Activated CD4-positive, alpha-beta memory T cell treated with anti-CD3 and anti-CD28 coated beads, Interleukin-2, amount 10 ng/mL, durations not matched to agents 7 days and 5 days (primary cell): ENCODE results near the gene CAVIN2. TPM values are rescaled to one million over a fixed set of nuclear protein-coding genes. Genes with fewer than 3 reads are reported as not detected.

Source experiments
- CTCF ChIA-PET: fragments of 350-600 bp; sonication (Branson Sonifier 250); formaldehyde crosslinking; loops from one replicate; lab custom pipeline; 2021; ENCODE audit warnings: antibody characterized with exemption, inconsistent platforms; lab: Charles Lee
- POLR2A ChIA-PET: fragments of 350-600 bp; sonication (Branson Sonifier 250); formaldehyde crosslinking; loops from one replicate; lab custom pipeline; 2021; ENCODE audit warnings: antibody characterized with exemption; lab: Charles Lee
- DNase-seq: peaks from one replicate; pipeline ENCODE4 v3.0.0-alpha.2; 2020
- H3K27ac Mint-ChIP-seq: one replicate; pipeline ENCODE4 v1.8.0; 2021; ENCODE audit warnings: mild to moderate bottlenecking, mixed read lengths
- H3K27me3 Mint-ChIP-seq: one replicate; pipeline ENCODE4 v1.8.0; 2021; ENCODE audit warnings: mixed read lengths
- H3K36me3 Mint-ChIP-seq: one replicate; pipeline ENCODE4 v1.8.0; 2021; ENCODE audit warnings: low read depth, mixed read lengths
- H3K4me1 Mint-ChIP-seq: one replicate; pipeline ENCODE4 v1.8.0; 2021; ENCODE audit warnings: mixed read lengths
- H3K4me3 Mint-ChIP-seq: one replicate; pipeline ENCODE4 v1.8.0; 2021; ENCODE audit warnings: mild to moderate bottlenecking, mixed read lengths
- H3K9me3 Mint-ChIP-seq: one replicate; pipeline ENCODE4 v1.8.0; 2021; ENCODE audit warnings: mixed read lengths
- total RNA-seq, 2 experiments: library from RNA; stranded (reverse); gene quantifications; one replicate each; pipeline ENCODE4 v1.2.3, GENCODE V29; 2021

CAVIN2 gene
- total RNA-seq, 2 experiments from 2014 or later = not detected

- no peak for DNase-seq
- peaks cover 1% of the 10 kb centered on the region for H3K27me3 Mint-ChIP-seq
- no peaks in the 10 kb centered on the region for H3K9me3 Mint-ChIP-seq
- no peak overlapping the region for H3K27ac Mint-ChIP-seq
- POLR2A ChIA-PET = no interaction called here
- no peaks in the 10 kb centered on the region for H3K36me3 Mint-ChIP-seq
- H3K4me3 Mint-ChIP-seq = no peak overlapping the region
- CTCF ChIA-PET = no interaction called here
- no peaks in the 10 kb centered on the region for H3K4me1 Mint-ChIP-seq
These were observed 31.0 kb upstream of the CAVIN2 start for GRCh38 chr2:191877875-191878274.

- H3K4me3 Mint-ChIP-seq = no peak overlapping the region
These were observed 29.0 kb upstream of the CAVIN2 start for GRCh38 chr2:191875859-191876258.

GRCh38 chr2:191870744-191871143, 23.9 kb upstream of the CAVIN2 start:
- ChIA-PET POLR2A (interaction anchor here (0.7 to 1.1 kb wide), 2 partner anchors 9 to 31 kb away, joined by 3 read pairs; no protein-coding TSS in a partner anchor), CTCF (interaction anchor here (0.6 kb wide), 1 partner anchor 1750 kb away, joined by 3 read pairs; no protein-coding TSS in a partner anchor)
- no peak overlapping the region for H3K4me3 Mint-ChIP-seq
- peaks cover 16% of the 10 kb centered on the region for H3K27me3 Mint-ChIP-seq
- H3K9me3 Mint-ChIP-seq = no peaks in the 10 kb centered on the region
- no peaks in the 10 kb centered on the region for H3K36me3 Mint-ChIP-seq
- no peak for DNase-seq
- H3K27ac Mint-ChIP-seq = no peak overlapping the region
- no peaks in the 10 kb centered on the region for H3K4me1 Mint-ChIP-seq

More at GRCh38 chr2:191875859-191876258, 29.0 kb upstream of the CAVIN2 start:
- Mint-ChIP-seq H3K36me3 (no peaks in the 10 kb centered on the region), H3K4me1 (no peaks in the 10 kb centered on the region), H3K27ac (no peak overlapping the region), H3K9me3 (no peaks in the 10 kb centered on the region), H3K27me3 (peaks cover 1% of the 10 kb centered on the region)
- POLR2A ChIA-PET = no interaction called here
- CTCF ChIA-PET = no interaction called here
- DNase-seq = no peak

GRCh38 chr2:191869781-191870180, 22.9 kb upstream of the CAVIN2 start:
- DNase-seq = no peak
- CTCF ChIA-PET = no interaction called here
- H3K36me3 Mint-ChIP-seq = no peaks in the 10 kb centered on the region
- no peak overlapping the region for H3K4me3 Mint-ChIP-seq
- H3K4me1 Mint-ChIP-seq = no peaks in the 10 kb centered on the region
- POLR2A ChIA-PET = no interaction called here
- H3K27ac Mint-ChIP-seq = no peak overlapping the region
- no peaks in the 10 kb centered on the region for H3K9me3 Mint-ChIP-seq
- H3K27me3 Mint-ChIP-seq = peaks cover 17% of the 10 kb centered on the region

- CTCF ChIA-PET = interaction anchor here (1.1 kb wide), 1 partner anchor 293 kb away, joined by 4 read pairs; no protein-coding TSS in a partner anchor
- no peaks in the 10 kb centered on the region for H3K9me3 Mint-ChIP-seq
- no peak for DNase-seq
These were observed 22.3 kb upstream of the CAVIN2 start for GRCh38 chr2:191869178-191869577.

GRCh38 chr2:191867507-191867847, 20.6 kb upstream of the CAVIN2 start:
- no peak for DNase-seq
- H3K36me3 Mint-ChIP-seq = no peaks in the 10 kb centered on the region
- no peak overlapping the region for H3K4me3 Mint-ChIP-seq
- no peaks in the 10 kb centered on the region for H3K4me1 Mint-ChIP-seq
- H3K9me3 Mint-ChIP-seq = no peaks in the 10 kb centered on the region
- CTCF ChIA-PET = no interaction called here
- POLR2A ChIA-PET = no interaction called here
- H3K27me3 Mint-ChIP-seq = peaks cover 19% of the 10 kb centered on the region
- H3K27ac Mint-ChIP-seq = no peak overlapping the region

More at GRCh38 chr2:191869178-191869577, 22.3 kb upstream of the CAVIN2 start:
- Mint-ChIP-seq H3K4me1 (no peaks in the 10 kb centered on the region), H3K4me3 (no peak overlapping the region), H3K36me3 (no peaks in the 10 kb centered on the region), H3K27me3 (peaks cover 19% of the 10 kb centered on the region), H3K27ac (no peak overlapping the region)
- POLR2A ChIA-PET = no interaction called here

GRCh38 chr2:191866675-191867506, 20.0 kb upstream of the CAVIN2 start:
- no peaks in the 10 kb centered on the region for H3K4me1 Mint-ChIP-seq
- POLR2A ChIA-PET = no interaction called here
- no peaks in the 10 kb centered on the region for H3K36me3 Mint-ChIP-seq
- no peak for DNase-seq
- no peak overlapping the region for H3K27ac Mint-ChIP-seq
- peaks cover 19% of the 10 kb centered on the region for H3K27me3 Mint-ChIP-seq
- CTCF ChIA-PET = no interaction called here
- no peak overlapping the region for H3K4me3 Mint-ChIP-seq
- no peaks in the 10 kb centered on the region for H3K9me3 Mint-ChIP-seq

- Mint-ChIP-seq H3K27me3 (peaks cover 19% of the 10 kb centered on the region), H3K27ac (no peak overlapping the region), H3K9me3 (no peaks in the 10 kb centered on the region), H3K4me1 (no peaks in the 10 kb centered on the region), H3K4me3 (no peak overlapping the region), H3K36me3 (no peaks in the 10 kb centered on the region)
- POLR2A ChIA-PET = no interaction called here
- no peak for DNase-seq
- CTCF ChIA-PET = no interaction called here
These were observed 19.3 kb upstream of the CAVIN2 start for GRCh38 chr2:191866195-191866594.

- no peak overlapping the region for H3K27ac Mint-ChIP-seq
- H3K4me3 Mint-ChIP-seq = no peak overlapping the region
- H3K4me1 Mint-ChIP-seq = no peaks in the 10 kb centered on the region
- ChIA-PET CTCF (no interaction called here), POLR2A (no interaction called here)
- no peaks in the 10 kb centered on the region for H3K9me3 Mint-ChIP-seq
- DNase-seq = no peak
- no peaks in the 10 kb centered on the region for H3K36me3 Mint-ChIP-seq
- peaks cover 19% of the 10 kb centered on the region for H3K27me3 Mint-ChIP-seq
These were observed 17.9 kb upstream of the CAVIN2 start for GRCh38 chr2:191864628-191865374.

GRCh38 chr2:191863988-191864387, 17.1 kb upstream of the CAVIN2 start:
- ChIA-PET POLR2A (no interaction called here), CTCF (no interaction called here)
- DNase-seq = no peak
- Mint-ChIP-seq H3K27me3 (peaks cover 15% of the 10 kb centered on the region), H3K9me3 (no peaks in the 10 kb centered on the region), H3K4me1 (no peaks in the 10 kb centered on the region), H3K4me3 (no peak overlapping the region), H3K36me3 (no peaks in the 10 kb centered on the region), H3K27ac (no peak overlapping the region)

GRCh38 chr2:191862156-191862775, 15.4 kb upstream of the CAVIN2 start:
- H3K4me1 Mint-ChIP-seq = no peaks in the 10 kb centered on the region
- H3K9me3 Mint-ChIP-seq = no peaks in the 10 kb centered on the region
- H3K4me3 Mint-ChIP-seq = no peak overlapping the region
- no peak for DNase-seq
- H3K36me3 Mint-ChIP-seq = no peaks in the 10 kb centered on the region
- CTCF ChIA-PET = interaction anchor here (0.8 kb wide), 1 partner anchor 50 kb away, joined by 3 read pairs; no protein-coding TSS in a partner anchor
- POLR2A ChIA-PET = interaction anchor here (0.8 kb wide), 1 partner anchor 8 kb away, joined by 3 read pairs; no protein-coding TSS in a partner anchor
- no peak overlapping the region for H3K27ac Mint-ChIP-seq
- H3K27me3 Mint-ChIP-seq = peaks cover 10% of the 10 kb centered on the region

GRCh38 chr2:191860760-191861466, 14.0 kb upstream of the CAVIN2 start:
- H3K27me3 Mint-ChIP-seq = peaks cover 8% of the 10 kb centered on the region
- no peaks in the 10 kb centered on the region for H3K4me1 Mint-ChIP-seq
- DNase-seq = no peak
- ChIA-PET CTCF (interaction anchor here (0.8 kb wide), 1 partner anchor 48 kb away, joined by 3 read pairs; no protein-coding TSS in a partner anchor), POLR2A (no interaction called here)
- H3K27ac Mint-ChIP-seq = no peak overlapping the region
- no peaks in the 10 kb centered on the region for H3K9me3 Mint-ChIP-seq
- no peak overlapping the region for H3K4me3 Mint-ChIP-seq
- no peaks in the 10 kb centered on the region for H3K36me3 Mint-ChIP-seq
